HT-29 (cell line): ENCODE data around the gene FCGR3B. TPM values are rescaled to one million over a fixed set of nuclear protein-coding genes. Genes with fewer than 3 reads are reported as not detected.
"Not testable (repeated sequence)": the region's sequence is repeated elsewhere in the genome, so short reads cannot be mapped to it uniquely, and the experiment has no call there.

ENCODE experiments used
- DNase-seq: peaks from one replicate; pipeline ENCODE4 v3.0.0-alpha.2; 2015; ENCODE audit warnings: low spot score
- total RNA-seq: library from RNA; depleted of rRNA; stranded (reverse); fragments of >200 nt; shearing (Covaris generic); gene quantifications from 2 replicates; pipeline ENCODE4 v1.2.3, GENCODE V29; 2014; rRNA removed

Gene FCGR3B
- total RNA-seq, 1 experiment from 2014 or later: not detected

DNA sequence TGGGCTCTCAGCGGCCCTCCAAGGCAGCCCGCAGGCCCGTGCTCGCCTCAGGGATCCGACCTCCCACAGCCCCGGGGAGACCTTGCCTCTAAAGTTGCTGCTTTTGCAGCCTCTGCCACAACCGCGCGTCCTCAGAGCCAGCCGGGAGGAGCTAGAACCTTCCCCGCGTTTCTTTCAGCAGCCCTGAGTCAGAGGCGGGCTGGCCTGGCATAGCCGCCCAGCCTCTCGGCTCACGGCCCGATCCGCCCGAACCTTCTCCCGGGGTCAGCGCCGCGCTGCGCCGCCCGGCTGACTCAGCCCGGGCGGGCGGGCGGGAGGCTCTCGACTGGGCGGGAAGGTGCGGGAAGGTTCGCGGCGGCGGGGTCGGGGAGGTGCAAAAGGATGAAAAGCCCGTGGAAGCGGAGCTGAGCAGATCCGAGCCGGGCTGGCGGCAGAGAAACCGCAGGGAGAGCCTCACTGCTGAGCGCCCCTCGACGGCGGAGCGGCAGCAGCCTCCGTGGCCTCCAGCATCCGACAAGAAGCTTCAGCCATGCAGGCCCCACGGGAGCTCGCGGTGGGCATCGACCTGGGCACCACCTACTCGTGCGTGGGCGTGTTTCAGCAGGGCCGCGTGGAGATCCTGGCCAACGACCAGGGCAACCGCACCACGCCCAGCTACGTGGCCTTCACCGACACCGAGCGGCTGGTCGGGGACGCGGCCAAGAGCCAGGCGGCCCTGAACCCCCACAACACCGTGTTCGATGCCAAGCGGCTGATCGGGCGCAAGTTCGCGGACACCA lies 25.0 kb downstream of the FCGR3B start:
- DNase-seq: not testable (repeated sequence)

- DNase-seq: not testable (repeated sequence)
These were observed 26.0 kb downstream of the FCGR3B start for GRCh38 chr1:161605024-161605423.

GRCh38 chr1:161597077-161597476 lies 33.9 kb downstream of the FCGR3B start:
- DNase-seq: not testable (repeated sequence)

GRCh38 chr1:161595583-161595982 lies 35.4 kb downstream of the FCGR3B start:
- DNase-seq: not testable (repeated sequence)

GRCh38 chr1:161595173-161595572 lies 35.8 kb downstream of the FCGR3B start:
- not testable (repeated sequence) for DNase-seq

DNA sequence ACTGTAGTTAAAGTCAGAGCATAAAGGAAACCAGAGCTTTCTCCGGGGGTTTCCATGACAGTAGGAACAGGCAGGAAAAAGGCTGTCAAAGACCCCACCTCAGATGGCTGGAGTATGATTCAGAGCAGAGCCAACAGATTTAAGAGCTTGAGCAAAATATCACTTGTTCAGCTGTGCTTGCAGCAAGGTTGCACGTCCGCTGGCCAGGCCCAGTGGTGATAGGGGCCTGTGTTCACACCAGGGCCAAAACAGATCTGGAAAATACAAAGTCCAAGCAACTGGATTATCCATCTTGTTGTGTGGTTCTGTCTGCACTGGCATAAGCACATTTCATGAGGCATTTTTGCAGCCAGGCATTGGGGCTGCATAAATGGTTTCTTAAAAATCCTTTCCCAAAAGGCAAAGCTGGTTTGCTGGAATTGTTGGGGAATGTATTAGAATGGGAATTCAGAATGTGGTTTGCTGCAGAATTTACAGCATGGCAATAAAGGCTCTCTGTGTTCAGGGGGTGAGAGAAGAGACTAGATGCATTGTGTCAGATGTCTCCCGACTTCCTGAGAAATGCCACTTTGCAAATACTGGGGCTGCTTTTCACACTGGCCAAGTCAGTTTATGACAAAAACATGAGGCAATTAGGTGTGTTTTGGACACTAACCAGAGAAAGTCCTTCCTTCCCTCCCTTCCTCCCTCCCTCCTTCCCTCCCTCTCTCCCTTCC lies 36.5 kb downstream of the FCGR3B start:
- not testable (repeated sequence) for DNase-seq

DNA sequence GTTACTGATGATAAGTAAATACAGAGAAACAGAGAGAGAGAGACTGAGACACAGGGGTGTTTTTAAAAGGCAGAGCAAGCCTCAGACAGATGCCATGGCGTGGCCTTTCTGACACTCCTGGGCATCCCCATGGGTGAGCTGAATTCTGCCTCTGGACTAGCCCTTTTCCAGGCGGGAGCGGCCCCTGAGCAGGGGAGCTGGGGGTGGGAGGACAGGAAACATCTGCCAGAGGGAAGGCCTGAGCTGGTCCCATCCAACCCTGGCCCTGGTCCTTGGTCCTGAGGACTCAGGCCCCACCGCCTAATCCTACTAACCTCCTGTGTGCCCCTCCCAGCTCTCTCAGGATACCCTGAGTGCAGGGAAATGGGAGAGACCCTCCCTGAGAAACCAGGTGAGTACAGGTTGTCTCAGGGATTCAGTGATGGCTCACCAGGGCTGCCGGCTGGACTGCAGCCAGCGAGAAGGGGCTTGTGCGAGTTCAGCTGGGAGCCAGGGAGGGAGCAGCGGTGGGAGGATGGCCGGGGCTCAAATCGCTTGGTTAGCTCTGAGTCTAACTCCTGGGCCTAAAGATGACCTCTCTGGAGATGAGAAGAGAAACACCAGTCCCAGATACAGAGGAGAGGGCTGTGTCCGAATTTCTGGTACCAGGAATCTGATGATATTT lies 37.8 kb downstream of the FCGR3B start:
- DNase-seq: not testable (repeated sequence)

GRCh38 chr1:161592586-161592985 lies 38.4 kb downstream of the FCGR3B start:
- not testable (repeated sequence) for DNase-seq

DNA sequence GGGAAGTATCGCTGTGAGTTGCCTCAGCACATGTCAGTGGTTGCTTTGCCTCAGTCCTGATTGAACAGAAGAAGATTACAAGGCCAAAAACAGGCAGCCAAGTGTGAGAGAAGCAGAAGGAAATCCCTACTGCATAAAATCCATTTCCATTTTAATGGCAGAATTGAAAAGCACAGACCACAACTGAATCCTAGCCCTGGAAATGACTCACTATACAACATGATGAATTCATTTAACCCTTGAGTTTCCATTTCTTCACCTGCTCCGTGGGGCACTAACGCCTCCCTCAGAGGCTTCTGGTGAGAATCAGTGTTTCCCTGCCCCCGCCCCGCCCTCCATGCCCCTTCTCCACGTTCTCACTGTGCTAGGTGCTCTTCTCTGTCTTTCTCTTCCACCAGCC lies 41.1 kb downstream of the FCGR3B start:
- DNase-seq: not testable (repeated sequence)

DNA sequence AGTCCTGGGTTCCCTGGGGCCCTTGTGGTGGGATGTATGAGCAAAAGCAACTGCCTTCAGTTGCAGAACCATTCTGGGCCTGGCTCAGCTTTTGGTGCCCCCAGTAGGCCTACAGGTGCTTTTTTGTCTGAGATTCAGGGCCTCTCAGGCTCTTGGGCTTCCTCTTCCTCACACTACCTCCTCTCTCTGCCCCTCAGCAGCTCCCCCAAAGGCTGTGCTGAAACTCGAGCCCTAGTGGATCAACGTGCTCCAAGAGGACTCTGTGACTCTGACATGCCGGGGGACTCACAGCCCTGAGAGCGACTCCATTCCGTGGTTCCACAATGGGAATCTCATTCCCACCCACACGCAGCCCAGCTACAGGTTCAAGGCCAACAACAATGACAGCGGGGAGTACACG lies 41.6 kb downstream of the FCGR3B start:
- not testable (repeated sequence) for DNase-seq

GRCh38 chr1:161588596-161588995 lies 42.4 kb downstream of the FCGR3B start:
- DNase-seq: not testable (repeated sequence)

DNA sequence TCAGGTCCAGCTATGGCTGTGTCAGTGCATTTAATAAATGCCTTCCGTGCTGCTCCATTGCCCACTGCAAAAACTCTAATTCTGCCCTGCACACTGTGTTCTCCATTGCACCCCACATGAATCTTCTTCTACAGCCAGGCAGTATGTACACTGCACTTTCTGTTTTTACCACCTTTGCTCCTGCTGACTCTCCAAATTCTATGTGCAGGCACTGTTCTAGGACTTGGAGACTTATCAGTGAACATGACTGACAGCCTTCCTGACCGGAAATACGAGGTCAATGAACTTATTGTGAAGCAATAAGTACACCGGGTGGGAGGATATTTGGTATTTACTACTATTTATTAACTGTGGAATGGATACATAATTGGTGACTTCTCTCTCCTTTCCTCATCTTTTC lies 48.1 kb downstream of the FCGR3B start:
- not testable (repeated sequence) for DNase-seq

DNA sequence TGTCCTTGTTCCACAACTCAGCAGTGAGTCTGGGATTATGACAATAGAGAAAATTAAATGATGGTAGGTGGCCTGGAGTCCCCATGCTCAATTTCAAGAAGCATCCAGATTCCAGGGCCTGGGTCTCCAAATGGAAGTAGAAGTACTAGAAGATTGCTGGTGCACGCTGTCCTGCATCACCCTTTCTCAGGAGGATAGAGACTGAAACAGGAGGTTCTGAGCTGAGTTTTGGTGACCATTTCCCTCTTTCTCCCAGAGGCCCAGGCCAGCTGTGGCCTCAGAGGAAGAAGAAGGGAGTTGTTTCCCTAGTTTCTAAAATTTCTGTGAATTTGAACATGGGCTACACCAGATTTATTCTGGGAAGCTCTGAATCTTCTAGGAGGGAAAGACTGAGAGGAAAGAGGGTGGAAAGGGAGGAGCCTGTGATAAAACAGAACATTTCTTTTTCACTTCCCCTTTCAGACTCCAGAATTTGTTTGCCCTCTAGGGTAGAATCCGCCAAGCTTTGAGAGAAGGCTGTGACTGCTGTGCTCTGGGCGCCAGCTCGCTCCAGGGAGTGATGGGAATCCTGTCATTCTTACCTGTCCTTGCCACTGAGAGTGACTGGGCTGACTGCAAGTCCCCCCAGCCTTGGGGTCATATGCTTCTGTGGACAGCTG lies 50.0 kb downstream of the FCGR3B start:
- not testable (repeated sequence) for DNase-seq

DNA sequence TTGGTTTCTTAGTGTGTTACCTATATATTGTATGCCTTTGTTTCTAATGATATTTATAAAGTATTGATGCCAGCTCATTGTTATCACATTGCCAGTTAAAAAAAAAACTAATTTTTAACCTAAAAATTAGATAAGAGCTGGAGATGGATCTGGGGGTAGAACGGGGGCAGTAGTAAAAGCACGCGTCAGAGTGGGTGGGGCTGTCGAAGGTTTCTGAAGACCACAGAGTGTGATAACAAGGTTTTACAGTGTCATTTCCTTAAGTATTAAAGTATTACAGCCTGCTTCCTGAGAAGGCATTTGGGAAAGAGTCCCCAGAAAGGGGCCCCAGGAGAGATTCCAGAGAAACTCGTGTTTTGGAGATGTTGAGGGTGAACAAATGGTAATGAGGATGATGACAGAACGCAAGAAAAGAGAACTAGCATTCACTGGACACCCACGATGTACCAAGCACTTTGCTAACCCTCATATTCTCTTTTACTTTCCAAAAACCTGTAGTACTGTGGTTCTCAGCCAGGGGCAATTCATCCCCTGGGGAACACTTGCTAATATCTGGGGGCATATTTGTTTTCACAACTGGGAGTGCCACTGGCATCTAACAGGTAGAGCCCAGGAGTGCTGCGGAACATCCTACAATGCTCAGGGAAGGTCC lies 51.0 kb downstream of the FCGR3B start:
- not testable (repeated sequence) for DNase-seq

DNA sequence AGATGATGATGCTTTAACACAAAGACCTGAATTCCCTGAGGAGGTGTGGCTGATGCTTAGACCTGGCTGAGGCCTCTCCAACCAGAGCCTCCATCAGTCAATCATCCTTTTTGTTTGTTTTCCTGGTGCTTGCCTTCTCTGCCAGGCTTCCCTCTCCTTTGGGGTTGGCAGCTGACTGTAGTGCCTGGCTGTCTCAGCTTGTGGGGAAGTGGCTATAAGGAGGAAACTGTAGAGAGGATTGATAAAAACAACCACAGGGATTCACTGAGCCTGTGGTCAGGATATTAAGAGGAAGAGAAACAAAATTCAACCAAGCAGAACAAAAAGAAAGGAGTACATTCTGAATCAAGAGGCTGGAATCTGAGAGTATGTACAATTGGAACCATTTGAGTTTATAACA lies 54.3 kb downstream of the FCGR3B start:
- not testable (repeated sequence) for DNase-seq

Other genes with a start within 250 kb of the FCGR3B start
- gene FCGR2A, start 125.7 kb downstream of the FCGR3B start, total RNA-seq: not detected in 2 replicates
- 0.70 and 1.1 TPM in 2 replicates for gene HSPA6, start 106.6 kb downstream of the FCGR3B start, total RNA-seq
- not detected in 2 replicates for gene FCGR3A, start 81.4 kb downstream of the FCGR3B start, total RNA-seq
- gene FCGR2B, start 32.0 kb upstream of the FCGR3B start, total RNA-seq: not detected in 2 replicates
- gene FCRLA, start 76.1 kb upstream of the FCGR3B start, total RNA-seq: not detected in 2 replicates
- 1.4 and 3.4 TPM in 2 replicates for gene FCRLB, start 90.4 kb upstream of the FCGR3B start, total RNA-seq
- gene DUSP12, start 118.6 kb upstream of the FCGR3B start, total RNA-seq: 48.9 and 52.2 TPM in 2 replicates
- gene ATF6, start 135.1 kb upstream of the FCGR3B start, total RNA-seq: 6.2 and 7.3 TPM in 2 replicates